Glomerular endothelial cell (primary cell): ENCODE data around the gene SLC38A11. TPM values are rescaled to one million over a fixed set of nuclear protein-coding genes. Genes with fewer than 3 reads are reported as not detected.
"Not testable (repeated sequence)": the region's sequence is repeated elsewhere in the genome, so short reads cannot be mapped to it uniquely, and the experiment has no call there.

ENCODE experiments used
- DNase-seq: peaks from one replicate; pipeline ENCODE4 v3.0.0-alpha.2; 2011; ENCODE audit warnings: low read depth, low spot score; ENCODE audit errors: extremely low read depth
- total RNA-seq: library from RNA; depleted of rRNA; stranded (reverse); fragments of >200 nt; gene quantifications from 2 replicates; pipeline ENCODE4 v1.2.3, GENCODE V29; 2015

Gene SLC38A11, protein sequence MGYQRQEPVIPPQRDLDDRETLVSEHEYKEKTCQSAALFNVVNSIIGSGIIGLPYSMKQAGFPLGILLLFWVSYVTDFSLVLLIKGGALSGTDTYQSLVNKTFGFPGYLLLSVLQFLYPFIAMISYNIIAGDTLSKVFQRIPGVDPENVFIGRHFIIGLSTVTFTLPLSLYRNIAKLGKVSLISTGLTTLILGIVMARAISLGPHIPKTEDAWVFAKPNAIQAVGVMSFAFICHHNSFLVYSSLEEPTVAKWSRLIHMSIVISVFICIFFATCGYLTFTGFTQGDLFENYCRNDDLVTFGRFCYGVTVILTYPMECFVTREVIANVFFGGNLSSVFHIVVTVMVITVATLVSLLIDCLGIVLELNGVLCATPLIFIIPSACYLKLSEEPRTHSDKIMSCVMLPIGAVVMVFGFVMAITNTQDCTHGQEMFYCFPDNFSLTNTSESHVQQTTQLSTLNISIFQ
- total RNA-seq = 0.34 TPM in 1 of 2 replicates, not detected in the other

DNA sequence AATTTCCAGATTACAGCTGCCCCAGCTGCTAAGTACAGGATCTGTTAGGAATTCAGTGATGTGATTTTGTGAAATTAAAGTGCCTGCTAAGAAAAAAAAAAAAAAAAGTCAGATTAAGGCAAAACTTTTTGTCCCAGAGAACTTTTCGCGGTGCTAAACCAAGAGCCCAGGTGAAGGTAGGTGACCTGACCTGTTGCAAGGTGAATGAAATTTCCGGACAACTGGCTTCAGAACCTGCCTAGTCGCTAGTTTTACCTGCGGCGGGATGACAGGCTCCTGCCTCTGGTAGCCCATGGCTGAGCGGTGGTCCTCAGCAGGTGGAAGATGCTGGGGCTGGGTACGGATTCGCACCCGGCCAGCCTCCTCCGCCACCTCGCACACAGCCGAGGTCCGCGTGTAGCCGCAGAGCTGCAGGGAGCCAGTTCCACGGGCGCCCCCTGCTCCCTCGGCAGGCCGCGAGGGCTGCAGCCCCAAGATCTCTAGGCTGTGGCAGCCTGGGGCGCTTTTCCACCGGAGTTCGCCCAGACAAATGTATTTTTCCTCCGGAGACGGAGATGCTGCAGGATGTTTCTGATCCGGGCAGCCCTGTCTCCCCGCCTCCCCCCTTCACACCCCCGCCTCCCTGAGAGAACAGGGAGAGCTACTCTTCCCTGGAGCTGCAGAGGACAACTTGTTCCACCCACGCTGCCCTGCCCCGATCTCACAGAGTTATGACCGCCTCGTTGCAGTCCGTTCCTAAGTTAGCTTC is at the start of gene SLC38A11:
Gene SLC38A11 (minus strand): TSS at position 572 of the 748 bp plus-strand sequence. CDS start 278 bp downstream, at position 294.
- DNase-seq = no peak

DNA sequence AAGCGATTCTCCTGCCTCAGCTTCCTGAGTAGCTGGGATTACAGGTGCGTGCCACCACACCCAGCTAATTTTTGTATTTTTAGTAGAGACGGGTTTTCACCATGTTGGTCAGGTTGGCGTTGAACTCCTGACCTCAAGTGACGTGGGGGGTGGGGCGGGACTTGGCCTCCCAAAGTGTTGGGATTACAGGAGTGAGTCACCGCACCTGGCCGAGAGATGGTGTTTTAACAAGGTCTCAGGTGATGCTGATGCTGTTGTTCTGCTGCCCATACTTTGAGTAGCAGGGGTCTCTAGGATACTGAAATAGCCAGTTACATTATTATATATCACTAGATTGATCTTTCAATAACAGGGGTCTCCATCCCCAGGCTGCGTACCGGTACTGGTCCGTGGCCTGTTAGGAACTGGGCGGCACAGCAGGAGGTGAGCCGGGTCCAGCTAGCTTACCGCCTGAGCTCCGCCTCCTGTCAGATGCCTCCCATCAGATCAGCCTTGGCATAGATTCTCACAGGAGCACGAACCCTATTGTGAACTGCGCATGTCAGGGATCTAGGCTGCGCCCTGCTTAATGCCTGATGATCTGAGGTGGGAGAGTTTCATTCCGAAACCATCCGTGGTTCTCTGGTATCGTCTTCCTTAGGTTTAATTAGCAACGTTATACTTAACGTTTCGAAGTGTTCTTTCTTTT is 48.3 kb upstream of the SLC38A11 start:
- DNase-seq = no peak

GRCh38 chr2:165002638-165003037 is 47.3 kb upstream of the SLC38A11 start:
- no peak for DNase-seq

DNA sequence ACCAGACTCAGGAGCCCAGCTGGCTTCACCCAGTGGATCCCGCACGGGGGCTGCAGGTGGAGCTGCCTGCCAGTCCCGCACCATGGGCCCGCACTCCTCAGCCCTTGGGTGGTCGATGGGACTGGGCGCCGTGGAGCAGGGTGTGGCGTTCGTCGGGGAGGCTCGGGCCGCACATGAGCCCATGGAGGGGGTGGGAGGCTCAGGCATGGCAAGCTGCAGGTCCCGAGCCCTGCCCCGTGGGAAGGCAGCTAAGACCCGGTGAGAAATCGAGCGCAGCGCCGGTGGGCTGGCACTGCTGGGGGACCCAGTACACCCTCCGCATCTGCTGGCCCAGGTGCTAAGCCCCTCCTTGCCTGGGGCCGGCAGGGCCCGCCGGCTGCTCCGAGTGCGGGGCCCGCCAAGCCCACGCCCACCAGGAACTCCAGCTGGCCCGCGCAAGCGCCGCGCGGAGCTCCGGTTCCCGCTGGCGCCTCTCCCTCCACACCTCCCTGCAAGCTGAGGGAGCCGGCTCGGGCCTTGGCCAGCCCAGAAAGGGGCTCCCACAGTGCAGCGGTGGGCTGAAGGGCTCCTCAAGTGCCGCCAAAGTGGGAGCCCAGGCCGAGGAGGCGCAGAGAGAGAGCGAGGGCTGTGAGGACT is 39.5 kb upstream of the SLC38A11 start:
- DNase-seq = not testable (repeated sequence)

- DNase-seq = no peak
Observed at GRCh38 chr2:164993287-164994016, 38.1 kb upstream of the SLC38A11 start.

- peak; percentile 60 for DNase-seq
Observed at GRCh38 chr2:164992818-164993217, 37.5 kb upstream of the SLC38A11 start.

GRCh38 chr2:164992093-164992454 is 36.7 kb upstream of the SLC38A11 start:
- DNase-seq = not testable (repeated sequence)

- not testable (repeated sequence) for DNase-seq
Observed at GRCh38 chr2:164991361-164992092, 36.2 kb upstream of the SLC38A11 start.

DNA sequence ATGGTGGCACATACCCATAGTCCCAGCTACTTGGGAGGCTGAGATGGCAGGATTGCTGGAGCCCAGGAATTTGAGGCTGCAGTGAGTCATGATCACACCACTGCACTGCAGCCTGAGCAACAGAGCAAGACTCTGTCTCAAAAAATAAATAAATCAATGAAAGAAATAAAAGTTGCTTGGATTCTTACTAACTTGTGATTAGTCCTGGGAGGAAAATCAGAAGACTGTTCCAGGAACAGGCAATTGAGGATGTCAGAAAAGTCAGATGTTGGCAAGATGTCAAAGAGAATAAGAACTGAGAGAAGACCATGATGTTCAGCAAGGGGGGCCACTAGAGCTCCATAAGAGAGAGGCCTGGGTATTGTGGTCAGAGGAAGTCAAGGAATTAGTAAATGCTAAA is 35.6 kb upstream of the SLC38A11 start:
- DNase-seq = not testable (repeated sequence)

GRCh38 chr2:164988805-164989204 is 33.5 kb upstream of the SLC38A11 start:
- not testable (repeated sequence) for DNase-seq

GRCh38 chr2:164986027-164986426 is 30.7 kb upstream of the SLC38A11 start:
- DNase-seq = not testable (repeated sequence)

DNA sequence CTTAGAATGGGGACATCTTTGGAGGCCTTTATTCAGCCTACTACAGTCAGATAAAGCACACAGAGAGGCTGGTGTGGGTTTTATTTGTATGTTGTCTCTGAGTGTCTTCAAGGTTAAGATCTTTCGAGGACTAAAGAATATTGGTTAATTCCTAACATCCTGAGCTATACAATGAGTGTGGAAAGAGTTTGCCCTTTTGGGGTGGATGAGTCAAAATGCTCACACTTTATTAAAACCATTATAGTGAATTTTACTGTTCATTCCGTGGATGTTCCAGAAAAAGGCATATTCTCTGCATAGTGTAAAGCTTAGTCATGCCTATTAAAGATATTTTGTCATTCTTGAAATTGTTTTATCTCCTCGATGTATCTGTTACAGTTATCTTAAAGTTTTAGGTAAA is 29.1 kb upstream of the SLC38A11 start:
- no peak for DNase-seq

GRCh38 chr2:164981217-164981990 is 26.1 kb upstream of the SLC38A11 start:
- no peak for DNase-seq

- DNase-seq = not testable (repeated sequence)
Observed at GRCh38 chr2:164980688-164981087, 25.4 kb upstream of the SLC38A11 start.

DNA sequence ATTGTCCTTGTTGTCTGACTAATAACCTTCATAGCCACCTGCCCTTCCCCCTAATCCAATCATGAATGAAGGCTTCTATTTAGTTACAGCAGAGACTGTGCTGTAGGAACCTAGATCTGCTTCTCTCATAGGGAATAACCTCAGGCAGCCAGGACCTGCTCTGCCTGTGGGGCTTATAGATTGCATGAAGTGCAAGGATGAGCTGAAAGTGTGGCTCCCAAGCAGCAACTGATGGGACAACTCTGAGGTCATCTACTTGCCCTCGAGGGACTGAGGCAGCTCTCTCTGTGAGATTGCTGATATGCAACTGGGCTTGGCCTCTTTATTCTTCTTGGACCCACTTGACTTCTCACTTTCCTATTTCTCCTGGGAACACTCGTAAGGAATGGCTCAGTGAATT is 23.8 kb upstream of the SLC38A11 start:
- DNase-seq = no peak

DNA sequence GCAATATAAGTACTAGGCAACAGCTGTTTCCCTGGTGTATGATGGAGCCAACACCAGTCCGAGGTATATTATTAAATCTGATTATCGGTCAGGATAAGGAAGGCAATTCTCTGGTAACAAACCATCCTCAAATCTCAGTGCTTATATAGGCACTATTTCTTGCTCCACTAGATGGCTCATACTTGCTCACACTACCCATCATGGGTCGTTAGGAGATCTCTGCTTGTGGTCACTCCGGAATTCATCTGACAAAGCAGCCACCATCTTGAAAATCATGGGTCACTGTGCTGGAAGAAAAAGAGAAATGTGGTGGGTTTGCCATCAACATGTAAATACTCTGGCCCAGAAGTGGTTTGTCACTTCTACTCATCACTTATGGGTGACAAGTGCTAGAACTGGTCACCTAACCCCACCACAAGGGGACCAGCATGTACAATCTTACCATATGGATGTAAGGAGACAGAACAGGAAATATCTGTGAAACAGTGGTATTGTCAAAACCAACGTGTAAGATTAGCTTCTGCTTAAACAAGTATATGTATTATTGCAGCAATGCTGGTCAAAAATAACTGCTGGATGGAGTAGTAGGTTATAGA is 21.6 kb upstream of the SLC38A11 start:
- not testable (repeated sequence) for DNase-seq

DNA sequence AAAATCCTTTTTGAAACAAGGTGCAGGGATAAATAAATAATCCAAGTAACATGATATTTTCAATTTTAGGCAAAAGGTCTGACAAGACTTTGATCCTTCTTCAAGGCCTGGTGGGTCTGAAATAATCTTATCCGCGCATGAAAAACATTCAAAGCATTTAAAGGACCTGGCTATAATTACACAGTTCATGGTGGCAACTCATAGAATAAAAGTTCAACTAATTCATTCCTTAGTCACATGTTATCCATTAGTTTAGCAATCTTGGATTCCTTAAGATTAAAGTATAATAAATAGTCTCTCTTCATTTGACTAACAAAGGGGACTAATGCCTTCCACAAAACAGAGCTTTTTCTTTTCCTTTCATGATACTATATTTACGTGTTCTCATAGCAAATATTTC is 21.0 kb upstream of the SLC38A11 start:
- DNase-seq = no peak

GRCh38 chr2:164975891-164976290 is 20.6 kb upstream of the SLC38A11 start:
- no peak for DNase-seq
